ENCODE measurements around the gene TAOK2. TPM values are rescaled to one million over a fixed set of nuclear protein-coding genes. Genes with fewer than 3 reads are reported as not detected.
A peak's percentile ranks its signal among the peaks of the same experiment; 100 is the strongest.

TAOK2 gene
- total and polyA plus RNA-seq, 2 of the 13 experiments (the other 11 are each of a cell fraction or from before 2014, with no cell fraction given), result 17.4 to 43.2 TPM

DNA sequence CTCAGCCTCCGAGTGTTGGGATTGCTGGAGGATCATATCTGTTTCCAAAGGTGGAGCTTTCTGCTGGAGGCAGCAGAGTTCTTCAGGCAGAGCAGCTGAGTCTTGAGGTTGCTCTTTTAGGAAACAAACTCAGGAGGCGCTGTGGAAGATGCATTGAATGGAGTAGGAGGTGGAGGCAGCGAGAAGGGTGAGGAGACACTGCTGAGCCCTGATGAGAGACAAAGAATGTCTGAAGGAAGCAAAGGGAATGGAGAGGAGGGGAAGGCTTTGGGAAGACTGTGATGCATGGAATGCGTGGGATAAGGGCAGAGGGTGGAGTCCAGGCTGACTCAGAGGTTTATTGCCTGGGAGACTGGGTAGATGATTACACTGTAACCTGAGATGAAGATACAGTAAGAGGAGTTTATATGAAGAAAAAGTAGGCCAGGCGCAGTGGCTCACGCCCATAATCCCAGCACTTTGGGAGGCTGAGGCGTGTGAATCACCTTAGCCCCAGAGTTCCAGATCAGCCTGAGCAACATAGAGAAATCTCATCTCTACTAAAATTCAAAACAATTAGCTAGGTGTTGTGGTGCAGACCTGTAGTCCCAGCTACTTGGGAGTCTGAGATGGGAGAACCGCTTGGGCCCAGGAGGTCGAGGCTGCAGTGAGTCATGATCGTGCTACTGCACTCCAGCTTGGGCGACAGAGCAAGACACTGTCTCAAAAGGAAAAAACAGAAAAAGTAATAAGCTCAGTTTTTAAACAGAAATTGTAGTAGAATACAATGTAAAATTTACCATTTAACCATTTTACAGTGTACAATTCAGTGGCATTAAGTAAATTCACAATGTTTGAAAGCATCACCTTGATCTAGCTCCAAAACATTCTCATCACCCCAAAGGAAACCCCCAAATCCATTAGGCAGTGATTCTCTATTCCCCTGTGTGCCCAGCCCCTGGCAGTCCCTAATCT is 29.5 kb upstream of the TAOK2 start (continued):
- TF ChIP-seq HIC2 (CRISPR knock-in tag; IDR thresholded peaks at IDR 0.05; ENCODE audit: low read depth), result no peak
- TF ChIP-seq ZNF333 (CRISPR knock-in tag; IDR thresholded peaks at IDR 0.05; ENCODE audit: borderline replicate concordance), result no peak
- no peak for TF ChIP-seq PRPF4 (IDR thresholded peaks at IDR 0.05; ENCODE audit: low read depth, low read length, poor library complexity, severe bottlenecking)
- no peak for TF ChIP-seq MAZ (IDR thresholded peaks at IDR 0.05; ENCODE audit: borderline replicate concordance, low read depth, low read length)
- TF ChIP-seq MAZ (CRISPR knock-in tag; IDR thresholded peaks at IDR 0.05; ENCODE audit: low read depth), result 0 out of 2 replicates have a peak, but pooled peaks have one; percentile 40
- no peak for TF ChIP-seq ZBTB21 (CRISPR knock-in tag; IDR thresholded peaks at IDR 0.05)
- peak; percentile 52; the same call in 1 of the 2 replicates for TF ChIP-seq FOXA3 (CRISPR knock-in tag; IDR thresholded peaks at IDR 0.05)
- peak; percentile 65 for TF ChIP-seq JUN (CRISPR knock-in tag; IDR thresholded peaks at IDR 0.05)
- no peak for TF ChIP-seq FOXA1 (IDR thresholded peaks at IDR 0.05)
- peak; percentile 71 for TF ChIP-seq FOXA1 (CRISPR knock-in tag; IDR thresholded peaks at IDR 0.05)
- TF ChIP-seq IKZF4 (CRISPR knock-in tag; IDR thresholded peaks at IDR 0.05; ENCODE audit: borderline replicate concordance, low read depth, not compliant biosample characterization), result no peak
- peak; percentile 42 for TF ChIP-seq PAXIP1 (CRISPR knock-in tag; conservative IDR thresholded peaks at IDR 0.05)
- no peak for TF ChIP-seq ISL2 (CRISPR knock-in tag; IDR thresholded peaks at IDR 0.05)
- TF ChIP-seq, protein P1, sequence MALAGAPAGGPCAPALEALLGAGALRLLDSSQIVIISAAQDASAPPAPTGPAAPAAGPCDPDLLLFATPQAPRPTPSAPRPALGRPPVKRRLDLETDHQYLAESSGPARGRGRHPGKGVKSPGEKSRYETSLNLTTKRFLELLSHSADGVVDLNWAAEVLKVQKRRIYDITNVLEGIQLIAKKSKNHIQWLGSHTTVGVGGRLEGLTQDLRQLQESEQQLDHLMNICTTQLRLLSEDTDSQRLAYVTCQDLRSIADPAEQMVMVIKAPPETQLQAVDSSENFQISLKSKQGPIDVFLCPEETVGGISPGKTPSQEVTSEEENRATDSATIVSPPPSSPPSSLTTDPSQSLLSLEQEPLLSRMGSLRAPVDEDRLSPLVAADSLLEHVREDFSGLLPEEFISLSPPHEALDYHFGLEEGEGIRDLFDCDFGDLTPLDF (CRISPR knock-in tag; IDR thresholded peaks at IDR 0.05), result no peak
- no peak for TF ChIP-seq CREB3 (CRISPR knock-in tag; IDR thresholded peaks at IDR 0.05)
- no peak for TF ChIP-seq HOXA9 (CRISPR knock-in tag; IDR thresholded peaks at IDR 0.05; ENCODE audit: borderline replicate concordance)
- TF ChIP-seq, protein P2, sequence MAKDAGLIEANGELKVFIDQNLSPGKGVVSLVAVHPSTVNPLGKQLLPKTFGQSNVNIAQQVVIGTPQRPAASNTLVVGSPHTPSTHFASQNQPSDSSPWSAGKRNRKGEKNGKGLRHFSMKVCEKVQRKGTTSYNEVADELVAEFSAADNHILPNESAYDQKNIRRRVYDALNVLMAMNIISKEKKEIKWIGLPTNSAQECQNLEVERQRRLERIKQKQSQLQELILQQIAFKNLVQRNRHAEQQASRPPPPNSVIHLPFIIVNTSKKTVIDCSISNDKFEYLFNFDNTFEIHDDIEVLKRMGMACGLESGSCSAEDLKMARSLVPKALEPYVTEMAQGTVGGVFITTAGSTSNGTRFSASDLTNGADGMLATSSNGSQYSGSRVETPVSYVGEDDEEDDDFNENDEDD (CRISPR knock-in tag; IDR thresholded peaks at IDR 0.05; ENCODE audit: borderline replicate concordance), result no peak
- TF ChIP-seq TGIF2 (CRISPR knock-in tag; IDR thresholded peaks at IDR 0.05), result no peak
- TF ChIP-seq ZNF549 (CRISPR knock-in tag; IDR thresholded peaks at IDR 0.05), result no peak

Measured in HepG2 (cell line).